Mucosa of descending colon (tissue), 3 donors: ENCODE data around the gene PP2D1. TPM values are rescaled to one million over a fixed set of nuclear protein-coding genes. Genes with fewer than 3 reads are reported as not detected.
A peak's percentile ranks its signal among the peaks of the same experiment; 100 is the strongest.

Source experiments
- ATAC-seq: fragments of 200-7000 bp; cut with Tn5 transposase; one replicate; pipeline ENCODE4 v1.9.1; 2020; ENCODE audit warnings: mild to moderate bottlenecking, moderate library complexity
- DNase-seq, 3 donors: peaks; one replicate each; pipeline ENCODE4 v3.0.0-alpha.2; 2020
- H3K36me3 ChIP-seq: fragments of 200-600 bp; one replicate; pipeline ENCODE4 v1.8.0; 2021; ENCODE audit warnings: low read depth, mild to moderate bottlenecking
- H3K4me1 ChIP-seq: fragments of 200-600 bp; one replicate; pipeline ENCODE4 v1.8.0; 2021; ENCODE audit warnings: low read depth, mild to moderate bottlenecking
- H3K4me3 ChIP-seq: fragments of 200-600 bp; one replicate; pipeline ENCODE4 v1.8.0; 2021; ENCODE audit warnings: mild to moderate bottlenecking
- H3K9me3 ChIP-seq: fragments of 200-600 bp; one replicate; pipeline ENCODE4 v1.8.0; 2021; ENCODE audit warnings: mild to moderate bottlenecking
- CTCF ChIP-seq: fragments of 200-600 bp; IDR thresholded peaks from one replicate; pipeline ENCODE4 v1.8.0; 2022; ENCODE audit warnings: antibody characterized with exemption, mild to moderate bottlenecking
- intact Hi-C, 2 donors: fragments of 100-400 bp; cut with DNase I in 1 of 2; cut with micrococcal nuclease in 1 of 2; formaldehyde crosslinking; loops; one replicate each; pipeline versions ENCODE4 v1.11.0 to v1.11.1; 2022; cut with DNase I, micrococcal nuclease
- total RNA-seq, 3 donors: library from RNA; stranded (reverse); fragmentation: NEBNext Ultra II Directional in 2 of 3; extraction: Animal tissue kit (Norgen Biotek cat#: 25700) in 2 of 3; gene quantifications; one replicate each; pipeline versions ENCODE4 v1.2.1 to v1.2.4, GENCODE V29; 2021 to 2023
- donor health status: DM: no; HTN: no; CAD: no; lungs with moderate emphysema.
- donor health status: DM: no; HTN: no; CAD: no.
- donor health status: DM: no; HTN: yes; CAD: no.

The PP2D1 gene
- total RNA-seq, 3 donors from 2014 or later = not detected

- Histone ChIP-seq H3K4me1 (peaks cover 19% of the 10 kb centered on the region), H3K9me3 (no peaks in the 10 kb centered on the region), H3K4me3 (peak overlapping the region; percentile 97), H3K36me3 (no peaks in the 10 kb centered on the region)
- peak in 2 of 3 donors; percentile 38 to 45 for DNase-seq
- ATAC-seq = no peak
- TF ChIP-seq CTCF = no peak
- intact Hi-C loops = loop anchor here in 1 of 2 donors (10.0 kb wide), 1 partner anchor 99 kb away; the partner anchor contains the start of gene KAT2B
These were observed 65.9 kb downstream of the PP2D1 start for GRCh38 chr3:19945969-19946831.

- no peaks in the 10 kb centered on the region for H3K9me3 ChIP-seq
- peaks cover 19% of the 10 kb centered on the region for H3K4me1 ChIP-seq
- intact Hi-C loops = loop anchor here in 1 of 2 donors (10.0 kb wide), 1 partner anchor 99 kb away; the partner anchor contains the start of gene KAT2B
- TF ChIP-seq CTCF = no peak
- no peak overlapping the region for H3K4me3 ChIP-seq
- DNase-seq (peak in 2 of 3 donors; percentile 26 to 69), ATAC-seq (peak; percentile 52)
- H3K36me3 ChIP-seq = no peaks in the 10 kb centered on the region
These were observed 66.5 kb downstream of the PP2D1 start for GRCh38 chr3:19945534-19945933.

GRCh38 chr3:19940643-19941042 lies 71.4 kb downstream of the PP2D1 start:
- no peak overlapping the region for H3K4me3 ChIP-seq
- H3K4me1 ChIP-seq = no peaks in the 10 kb centered on the region
- H3K36me3 ChIP-seq = no peaks in the 10 kb centered on the region
- TF ChIP-seq CTCF = no peak
- no peaks in the 10 kb centered on the region for H3K9me3 ChIP-seq
- intact Hi-C loops = loop anchor here in 1 of 2 donors (10.0 kb wide), 1 partner anchor 104 kb away; the partner anchor contains the start of gene KAT2B
- ATAC-seq = no peak
- no peak for DNase-seq

GRCh38 chr3:19938295-19938627 lies 73.8 kb downstream of the PP2D1 start:
- TF ChIP-seq CTCF = no peak

GRCh38 chr3:19937459-19938294 lies 74.4 kb downstream of the PP2D1 start:
- intact Hi-C loops = no loop called here
- TF ChIP-seq CTCF = no peak
- DNase-seq = no peak
- Histone ChIP-seq H3K4me1 (no peaks in the 10 kb centered on the region), H3K36me3 (no peaks in the 10 kb centered on the region), H3K4me3 (no peak overlapping the region), H3K9me3 (no peaks in the 10 kb centered on the region)
- no peak for ATAC-seq

More at GRCh38 chr3:19938295-19938627, 73.8 kb downstream of the PP2D1 start:
- intact Hi-C loops = no loop called here
- no peak for DNase-seq
- Histone ChIP-seq H3K36me3 (no peaks in the 10 kb centered on the region), H3K4me3 (no peak overlapping the region), H3K9me3 (no peaks in the 10 kb centered on the region), H3K4me1 (no peaks in the 10 kb centered on the region)
- no peak for ATAC-seq

Other genes starting within 250 kb of the PP2D1 start
- gene EFHB, start 78.0 kb downstream of the PP2D1 start, total RNA-seq = 1 to 10 TPM in 1 of 3 donors, not detected in 2; 1.1 TPM
- gene RAB5A, start 65.2 kb downstream of the PP2D1 start, total RNA-seq = 10 to 100 TPM; 68.6 to 73.4 (median 69.2) TPM
- gene KAT2B, start 28.2 kb upstream of the PP2D1 start, total RNA-seq = 10 to 100 TPM; 27.2 to 49.1 (median 27.5) TPM
- 1 to 10 TPM; 1.6 to 6.6 (median 2.1) TPM for gene SGO1, start 173.9 kb upstream of the PP2D1 start, total RNA-seq